GM23248 (cell line): ENCODE data around the gene MAGOHB. TPM values are rescaled to one million over a fixed set of nuclear protein-coding genes. Genes with fewer than 3 reads are reported as not detected.

Experiments used
- DNase-seq: peaks from one replicate; pipeline ENCODE4 v3.0.0-alpha.2; 2015
- H2AFZ ChIP-seq: fragments of 200-600 bp; sonication (generic); 2 replicates; pipeline ENCODE4 v1.6.1; 2016; ENCODE audit warnings: antibody characterized with exemption
- H3F3A ChIP-seq: fragments of 200-600 bp; sonication (generic); 2 replicates; pipeline ENCODE4 v1.6.1; 2016; ENCODE audit warnings: mild to moderate bottlenecking, antibody characterized with exemption, mixed run types; ENCODE audit not compliant: insufficient read depth
- H3K27ac ChIP-seq: fragments of 200-600 bp; sonication (generic); 2 replicates; pipeline ENCODE4 v1.5.1; 2016; ENCODE audit warnings: mild to moderate bottlenecking
- H3K27me3 ChIP-seq: fragments of 200-600 bp; sonication (generic); replicated peaks from 2 replicates; pipeline ENCODE4 v1.6.1; 2016; ENCODE audit warnings: mild to moderate bottlenecking; ENCODE audit not compliant: insufficient read depth
- H3K36me3 ChIP-seq: fragments of 200-600 bp; sonication (generic); 2 replicates; pipeline ENCODE4 v1.6.1; 2016; ENCODE audit warnings: low read depth, mild to moderate bottlenecking
- H3K4me1 ChIP-seq: fragments of 200-600 bp; sonication (generic); 2 replicates; pipeline ENCODE4 v1.6.1; 2016; ENCODE audit warnings: mild to moderate bottlenecking; ENCODE audit not compliant: insufficient read depth
- H3K4me2 ChIP-seq: fragments of 200-600 bp; sonication (generic); one replicate; pipeline ENCODE4 v1.6.1; 2016; ENCODE audit warnings: mild to moderate bottlenecking; ENCODE audit not compliant: unreplicated experiment
- H3K4me3 ChIP-seq: fragments of 200-600 bp; sonication (generic); 2 replicates; pipeline ENCODE4 v1.5.1; 2016; ENCODE audit warnings: mild to moderate bottlenecking
- H3K79me2 ChIP-seq: fragments of 200-600 bp; sonication (generic); 2 replicates; pipeline ENCODE4 v1.6.1; 2016; ENCODE audit warnings: mild to moderate bottlenecking; ENCODE audit not compliant: insufficient read depth
- H3K9ac ChIP-seq: fragments of 200-600 bp; sonication (generic); 2 replicates; pipeline ENCODE4 v1.6.1; 2016; ENCODE audit warnings: mild to moderate bottlenecking
- H3K9me2 ChIP-seq: fragments of 200-600 bp; sonication (generic); 2 replicates; pipeline ENCODE4 v1.6.1; 2016; ENCODE audit warnings: mixed run types, mild to moderate bottlenecking, moderate library complexity; ENCODE audit not compliant: insufficient read depth
- H3K9me3 ChIP-seq: fragments of 200-600 bp; sonication (generic); one replicate; pipeline ENCODE4 v1.6.1; 2017; ENCODE audit warnings: low read depth
- H4K20me1 ChIP-seq: fragments of 200-600 bp; sonication (generic); 2 replicates; pipeline ENCODE4 v1.6.0; 2016; ENCODE audit not compliant: insufficient read depth
- EZH2 ChIP-seq: fragments of 200-600 bp; sonication (generic); IDR thresholded peaks from 2 replicates; pipeline ENCODE4 v1.6.1; 2018; ENCODE audit warnings: antibody characterized with exemption, mild to moderate bottlenecking; ENCODE audit not compliant: insufficient read depth, poor library complexity, severe bottlenecking
- EZH2phosphoT487 ChIP-seq: fragments of 200-600 bp; sonication (generic); IDR thresholded peaks from 2 replicates; pipeline ENCODE4 v1.6.1; 2018; ENCODE audit warnings: antibody characterized with exemption, moderate library complexity, mild to moderate bottlenecking, low read depth; ENCODE audit not compliant: insufficient read depth
- WGBS, 2 experiments: methylation state at CpG; one replicate each; pipeline ENCODE4 v1.1.6; 2015 to 2017; ENCODE audit warnings: low lambda C conversion rate in 2 of 2, low coverage in 1 of 2; ENCODE audit errors: missing lambda C conversion rate in 2 of 2; 5-methylcytosine and 5-hydroxymethylcytosine counted together
- in situ Hi-C: fragments of 300-500 bp; cut with MboI; formaldehyde crosslinking; loops from 2 replicates; pipeline ENCODE4 v1.15.0; 2020
- polyA plus RNA-seq: library from polyadenylated mRNA; unstranded; fragments of >200 nt; fragmentation: Nextera tagmentation; extraction: Ambion mirVana; gene quantifications from 2 replicates; pipeline ENCODE4 v1.2.1, GENCODE V29; 2016
- total RNA-seq: library from RNA; depleted of rRNA; stranded (reverse); fragments of >200 nt; shearing (Covaris generic); gene quantifications from 2 replicates; pipeline ENCODE4 v1.2.3, GENCODE V29; 2014

MAGOHB gene
- total and polyA plus RNA-seq, 2 experiments from 2014 or later: 16.6 to 78.0 TPM

- TF ChIP-seq EZH2 (no peak), EZH2phosphoT487 (no peak)
- Histone ChIP-seq H3K9me3 (no peaks in the 10 kb centered on the region), H2AFZ (no peak overlapping the region), H3K4me2 (no peak overlapping the region), H3K27ac (no peak overlapping the region), H3K9ac (no peak overlapping the region), H3K9me2 (no peaks in the 10 kb centered on the region), H3K4me1 (peaks cover 7% of the 10 kb centered on the region), H3K79me2 (no peaks in the 10 kb centered on the region), H3F3A (no peaks in the 10 kb centered on the region), H4K20me1 (no peaks in the 10 kb centered on the region), H3K4me3 (no peak overlapping the region), H3K36me3 (no peaks in the 10 kb centered on the region), H3K27me3 (no peaks in the 10 kb centered on the region)
- peak; percentile 53 for DNase-seq
- in situ Hi-C loops: loop anchor here (10.0 kb wide), 1 partner anchor 238 kb away; no protein-coding TSS in a partner anchor
- WGBS, 2 experiments: 0% methylated on average over 1 of the region's 1 CpG
These were observed 51.0 kb downstream of the MAGOHB start for GRCh38 chr12:10562306-10562933.

GRCh38 chr12:10559244-10559643 is 54.2 kb downstream of the MAGOHB start:
- H3K4me3 ChIP-seq: no peak overlapping the region
- no peak overlapping the region for H3K9ac ChIP-seq
- no peaks in the 10 kb centered on the region for H3K79me2 ChIP-seq
- peaks cover 7% of the 10 kb centered on the region for H3K4me1 ChIP-seq
- in situ Hi-C loops: no loop called here
- H3F3A ChIP-seq: no peaks in the 10 kb centered on the region
- H3K36me3 ChIP-seq: no peaks in the 10 kb centered on the region
- no peaks in the 10 kb centered on the region for H3K27me3 ChIP-seq
- WGBS, 2 experiments: 88 to 93% methylated on average over 2 of the region's 2 CpGs
- H3K9me3 ChIP-seq: no peaks in the 10 kb centered on the region
- no peak overlapping the region for H3K4me2 ChIP-seq
- H3K27ac ChIP-seq: no peak overlapping the region
- H3K9me2 ChIP-seq: no peaks in the 10 kb centered on the region
- H4K20me1 ChIP-seq: no peaks in the 10 kb centered on the region
- no peak overlapping the region for H2AFZ ChIP-seq
- no peak for DNase-seq
- no peak for TF ChIP-seq EZH2
- TF ChIP-seq EZH2phosphoT487: no peak

DNA sequence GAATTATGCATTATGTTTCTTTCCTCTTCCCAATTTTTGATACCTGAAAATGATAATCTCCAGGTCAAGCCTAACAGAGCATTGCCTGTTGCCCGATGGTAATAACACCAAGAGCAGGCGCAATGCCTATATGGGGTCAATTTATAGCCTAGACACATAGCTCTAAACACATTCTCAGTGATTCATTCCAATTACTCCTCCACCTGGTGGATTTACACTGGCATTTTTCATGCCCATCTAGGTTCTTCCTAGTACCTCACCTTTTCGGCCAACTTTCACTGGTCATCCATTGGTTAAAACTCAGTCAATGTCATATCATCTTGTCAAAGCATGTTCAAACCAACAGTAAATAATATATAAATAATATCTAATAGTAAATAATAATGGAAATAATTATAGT is 54.6 kb downstream of the MAGOHB start:
- in situ Hi-C loops: no loop called here

DNA sequence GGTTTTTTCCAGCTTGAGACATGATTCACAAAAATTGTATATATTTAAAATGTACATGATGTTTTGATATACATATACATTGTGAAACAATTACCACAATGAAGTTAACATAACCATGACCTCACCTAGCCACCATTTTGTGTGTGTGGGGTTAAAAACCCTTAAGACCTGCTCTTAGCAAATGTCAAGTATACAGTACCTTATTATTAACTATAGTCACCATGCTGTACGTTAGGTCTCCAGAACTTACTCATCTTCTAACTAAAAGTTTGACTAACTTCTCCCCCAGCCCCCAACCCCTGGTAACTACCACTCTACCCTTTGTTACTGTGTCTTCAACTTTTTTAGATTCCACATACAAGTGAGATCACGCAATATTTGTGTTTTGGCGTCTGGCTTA is 55.1 kb downstream of the MAGOHB start:
- Histone ChIP-seq H3K27ac (no peak overlapping the region), H3F3A (no peaks in the 10 kb centered on the region), H4K20me1 (no peaks in the 10 kb centered on the region), H3K79me2 (no peaks in the 10 kb centered on the region), H3K9me3 (no peaks in the 10 kb centered on the region), H3K27me3 (no peaks in the 10 kb centered on the region), H3K36me3 (no peaks in the 10 kb centered on the region), H2AFZ (no peak overlapping the region), H3K9ac (no peak overlapping the region), H3K4me2 (no peak overlapping the region), H3K4me1 (no peaks in the 10 kb centered on the region; the same call in 1 of the 2 replicates), H3K4me3 (no peak overlapping the region), H3K9me2 (no peaks in the 10 kb centered on the region)
- DNase-seq: no peak
- TF ChIP-seq EZH2: no peak
- no peak for TF ChIP-seq EZH2phosphoT487
- in situ Hi-C loops: no loop called here
- 95 to 98% methylated on average over 3 of the region's 3 CpGs for WGBS, 2 experiments

More for the DNA sequence above, 54.6 kb downstream of the MAGOHB start:
- no peaks in the 10 kb centered on the region for H3K36me3 ChIP-seq
- H3K27me3 ChIP-seq: no peaks in the 10 kb centered on the region
- H3K9ac ChIP-seq: no peak overlapping the region
- no peak overlapping the region for H2AFZ ChIP-seq
- H3K9me2 ChIP-seq: no peaks in the 10 kb centered on the region
- no peaks in the 10 kb centered on the region for H3K9me3 ChIP-seq
- TF ChIP-seq EZH2 (no peak), EZH2phosphoT487 (no peak)
- H3F3A ChIP-seq: no peaks in the 10 kb centered on the region
- H3K79me2 ChIP-seq: no peaks in the 10 kb centered on the region
- WGBS, 2 experiments: 86 to 89% methylated on average over 3 of the region's 3 CpGs
- H3K4me3 ChIP-seq: no peak overlapping the region
- DNase-seq: no peak
- no peaks in the 10 kb centered on the region for H4K20me1 ChIP-seq
- H3K27ac ChIP-seq: no peak overlapping the region
- peaks cover 3% of the 10 kb centered on the region for H3K4me1 ChIP-seq
- no peak overlapping the region for H3K4me2 ChIP-seq
